NCI-H82 (cell line): ENCODE results near the gene GRIN2A.
"Not testable (repeated sequence)": the region's sequence is repeated elsewhere in the genome, so short reads cannot be mapped to it uniquely, and the experiment has no call there.

Source experiments
- DNase-seq: peaks from one replicate; lab custom pipeline; 2025; lab: John Stamatoyannopoulos, UW

Gene GRIN2A

DNA sequence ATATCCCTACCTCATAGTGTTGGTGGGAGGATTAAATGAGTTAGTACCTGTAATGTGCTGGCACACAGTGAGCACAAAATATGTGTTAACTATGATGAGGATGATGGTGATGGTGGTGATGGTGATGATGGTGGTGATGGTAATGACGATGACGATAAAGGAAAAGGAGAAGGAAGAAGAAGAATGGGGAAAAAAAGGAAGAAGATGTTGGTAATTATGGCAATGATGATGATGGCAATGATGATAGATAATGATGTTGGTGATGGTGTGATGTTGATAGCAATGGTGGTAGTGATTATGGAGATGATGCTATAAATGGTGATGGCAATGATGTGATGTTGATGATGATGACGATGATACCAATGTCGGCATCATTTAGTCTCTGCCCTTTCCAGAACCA is 270.2 kb downstream of the GRIN2A start:
- no peak for DNase-seq

DNA sequence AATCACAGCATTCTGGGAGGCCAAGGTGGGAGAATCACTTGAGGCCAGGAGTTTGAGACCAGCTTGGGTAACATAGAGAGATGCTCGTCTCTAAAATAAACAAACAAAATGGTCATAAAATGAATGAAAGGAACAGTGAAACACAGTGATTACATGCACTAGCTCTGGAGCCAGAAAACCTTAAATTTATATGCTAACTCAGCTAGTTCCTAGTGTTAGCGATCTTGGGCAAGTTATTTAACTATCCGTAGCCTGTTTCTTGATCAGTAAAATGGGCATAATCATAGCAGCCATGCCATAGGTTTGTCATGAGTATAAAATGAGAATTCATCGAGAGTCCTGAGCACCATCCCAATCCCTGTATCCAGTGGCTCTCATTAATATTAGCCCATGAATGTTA is 271.0 kb downstream of the GRIN2A start:
- no peak for DNase-seq

DNA sequence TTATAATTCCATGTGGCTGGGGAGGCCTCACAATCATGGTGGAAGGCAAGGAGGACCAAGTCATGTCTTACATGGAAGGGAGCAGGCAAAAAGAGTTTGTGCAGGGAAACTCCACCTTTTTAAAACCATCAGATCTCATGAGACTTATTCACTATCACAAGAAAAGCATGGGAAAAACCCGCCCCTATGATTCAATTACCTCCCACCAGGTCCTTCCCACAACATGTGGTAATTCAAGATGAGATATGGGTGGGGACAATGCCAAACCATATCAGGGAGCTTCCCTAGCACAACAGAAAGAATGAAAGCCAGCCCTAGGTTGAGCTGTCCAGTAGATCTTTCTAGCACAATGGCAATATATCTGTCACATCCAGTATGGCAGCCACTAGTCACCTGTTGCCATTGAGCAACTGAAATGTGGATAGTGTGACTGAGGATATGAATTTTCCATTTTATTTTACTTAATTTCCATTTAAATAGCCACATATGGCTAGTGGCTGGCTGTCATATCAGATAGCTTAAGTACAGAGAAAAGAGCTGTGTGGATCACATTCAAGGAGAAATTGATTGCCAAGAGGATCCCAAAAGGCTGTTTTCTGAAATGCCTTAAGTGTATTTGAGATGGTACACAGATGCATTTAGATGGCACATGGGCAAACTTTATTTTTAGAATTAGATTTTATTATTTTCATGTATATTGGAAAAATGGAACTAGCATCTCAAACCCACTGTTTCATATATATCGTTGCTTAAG is 273.0 kb downstream of the GRIN2A start:
- DNase-seq: no peak

- no peak for DNase-seq
Measured at GRCh38 chr16:9908613-9909012, 273.6 kb downstream of the GRIN2A start.

DNA sequence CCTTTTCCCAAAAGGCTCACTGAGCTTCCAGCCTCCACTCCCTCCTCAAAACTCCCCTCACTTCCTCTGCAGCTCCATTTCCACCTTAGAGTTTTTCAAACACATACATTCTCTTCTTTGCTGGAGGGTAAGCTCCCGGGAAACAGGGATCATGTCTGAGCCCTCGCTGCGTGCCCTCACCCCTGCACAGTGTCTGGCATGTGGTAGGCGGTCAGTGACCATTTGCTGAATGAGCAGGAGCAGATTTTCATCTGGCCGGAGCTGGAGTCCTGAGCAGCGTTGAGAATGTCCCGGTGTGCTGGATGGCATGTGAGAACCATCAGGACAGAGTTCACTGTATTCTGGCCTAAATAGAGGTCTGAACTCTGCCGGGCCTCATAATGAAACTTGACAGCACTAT is 274.5 kb downstream of the GRIN2A start:
- no peak for DNase-seq

DNA sequence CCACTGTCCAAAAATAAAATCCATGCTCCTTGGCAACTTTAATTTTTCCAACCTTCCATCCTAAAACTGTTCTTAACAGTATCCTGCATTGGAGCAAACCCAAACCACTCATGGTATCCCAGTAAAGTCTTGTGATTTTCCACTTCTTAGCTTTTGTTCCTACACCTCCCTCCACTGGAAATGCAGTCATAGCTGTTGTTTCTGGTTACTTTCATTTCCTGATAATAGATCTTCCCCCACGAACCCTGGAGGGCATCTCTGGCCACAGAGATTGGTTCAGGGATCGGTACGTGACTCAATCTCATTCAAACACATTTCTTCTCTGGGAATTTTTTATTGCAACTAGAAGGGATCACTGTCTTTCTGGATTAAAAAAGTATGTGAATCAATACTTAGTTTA is 276.0 kb downstream of the GRIN2A start:
- DNase-seq: no peak

DNA sequence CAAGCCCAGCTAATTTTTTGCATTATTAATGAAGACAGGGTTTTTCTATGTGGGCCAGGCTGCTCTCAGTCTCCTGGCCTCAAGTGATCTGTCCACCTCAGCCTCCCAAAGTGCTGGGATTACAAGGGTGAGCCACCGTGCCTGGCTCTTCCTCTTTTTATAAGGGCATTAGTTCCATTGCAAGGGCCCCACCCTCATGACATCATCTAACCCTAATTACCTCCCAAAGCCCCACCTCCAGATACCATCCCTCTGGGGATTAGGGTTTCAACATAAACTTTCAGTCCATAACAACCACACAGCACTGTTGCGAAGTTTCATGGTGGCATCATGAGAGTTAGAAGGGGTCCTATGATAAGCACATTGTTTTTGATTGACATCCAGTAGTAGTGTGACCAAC is 277.7 kb downstream of the GRIN2A start:
- no peak for DNase-seq

DNA sequence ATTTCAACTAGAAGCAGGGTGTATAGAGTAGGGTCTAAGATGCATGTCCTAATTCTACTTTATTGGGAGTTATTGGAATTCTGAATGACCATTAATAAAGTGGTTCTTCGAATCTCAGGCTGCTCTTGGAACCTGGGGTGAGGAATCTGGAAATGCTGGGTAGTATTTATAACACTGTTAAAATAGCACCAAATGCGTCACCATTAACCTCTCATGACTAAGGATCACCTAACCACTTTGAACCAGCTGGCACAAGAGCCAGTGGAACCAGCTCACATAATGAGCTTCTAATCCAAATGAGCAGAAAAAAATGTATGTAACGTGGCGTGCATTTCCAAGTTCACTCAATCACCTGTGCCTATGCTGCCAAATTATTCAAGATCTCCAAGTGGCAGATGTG is 281.7 kb downstream of the GRIN2A start:
- DNase-seq: no peak

DNA sequence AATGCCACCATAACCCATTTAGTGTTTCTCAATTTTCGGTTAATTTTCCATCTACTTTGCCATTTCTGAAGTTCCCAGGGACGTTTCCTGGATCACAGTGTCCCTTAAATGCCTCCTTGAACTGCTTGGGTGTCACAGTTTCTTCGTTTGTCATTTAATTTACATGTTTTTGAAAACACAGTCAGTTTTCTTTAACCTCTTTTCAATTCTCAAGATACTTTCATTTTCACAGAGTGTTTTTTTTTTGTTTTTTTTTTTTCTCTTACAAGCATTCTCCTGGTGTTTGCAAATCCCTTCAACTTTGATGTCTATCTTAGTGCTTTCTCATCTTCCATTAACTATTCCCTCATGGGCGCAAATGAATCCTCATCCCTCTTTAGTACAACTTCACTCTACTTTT is 283.7 kb downstream of the GRIN2A start:
- DNase-seq: no peak

- DNase-seq: no peak
Measured at GRCh38 chr16:9898124-9898523, 284.1 kb downstream of the GRIN2A start.

- DNase-seq: no peak
Measured at GRCh38 chr16:9895817-9896216, 286.4 kb downstream of the GRIN2A start.

DNA sequence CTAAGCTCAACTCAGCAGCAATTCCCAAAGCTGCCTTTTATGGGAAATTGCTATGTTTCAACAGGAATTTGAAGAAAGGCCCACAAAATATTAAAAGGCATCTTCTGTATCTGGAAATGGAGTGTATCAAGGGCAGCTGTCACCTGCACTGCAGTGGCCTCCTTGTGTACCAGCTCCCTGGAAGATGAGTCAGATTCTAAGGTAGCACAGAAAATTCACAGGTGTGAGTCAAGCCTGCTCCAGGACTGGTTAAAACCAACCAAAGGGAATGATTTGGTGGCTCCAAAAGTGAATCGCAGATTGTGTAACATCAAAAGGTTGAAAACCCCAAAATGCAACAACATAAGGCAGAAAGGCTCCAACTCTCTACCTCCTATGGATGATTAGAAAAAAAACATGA is 296.4 kb downstream of the GRIN2A start:
- no peak for DNase-seq

GRCh38 chr16:9885467-9885866 is 296.8 kb downstream of the GRIN2A start:
- no peak for DNase-seq

GRCh38 chr16:9875981-9876380 is 306.2 kb downstream of the GRIN2A start:
- not testable (repeated sequence) for DNase-seq

DNA sequence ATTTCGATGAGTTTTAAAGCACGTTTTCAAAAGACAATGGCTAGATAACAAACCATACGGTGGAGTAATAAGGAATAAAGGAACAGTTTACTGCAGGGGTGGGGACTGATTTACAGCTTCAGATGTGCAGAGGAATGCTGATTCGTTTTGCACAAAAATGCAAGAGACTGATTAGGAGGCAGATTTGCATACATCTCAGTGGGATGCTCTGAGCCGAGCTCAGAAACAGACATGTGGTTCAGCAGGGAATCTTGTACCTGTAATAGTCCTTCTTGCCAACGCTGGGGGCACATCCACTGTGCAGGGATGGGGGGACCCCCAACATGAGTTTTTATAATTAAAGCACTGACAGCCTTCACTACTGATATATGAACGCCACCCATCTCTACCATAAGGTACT is 308.0 kb downstream of the GRIN2A start:
- DNase-seq: no peak

DNA sequence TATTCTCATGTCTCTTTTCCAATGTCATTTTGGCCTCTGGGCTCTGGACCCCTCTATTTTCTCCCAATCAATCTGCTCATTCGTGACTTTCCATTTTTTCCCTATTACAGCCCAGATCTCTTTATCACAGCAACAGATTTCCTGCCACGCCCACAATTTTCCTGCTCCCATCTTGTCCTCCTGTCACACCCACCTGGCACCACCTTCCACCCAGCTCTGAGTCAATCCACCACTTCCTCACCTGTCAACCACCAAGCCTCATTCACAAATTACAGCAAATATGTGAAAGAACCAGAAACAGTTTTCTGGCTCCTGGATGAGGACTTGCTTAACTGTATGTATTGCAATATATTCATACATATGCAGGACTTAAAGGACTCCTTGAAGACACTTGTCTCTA is 311.3 kb downstream of the GRIN2A start:
- DNase-seq: no peak

DNA sequence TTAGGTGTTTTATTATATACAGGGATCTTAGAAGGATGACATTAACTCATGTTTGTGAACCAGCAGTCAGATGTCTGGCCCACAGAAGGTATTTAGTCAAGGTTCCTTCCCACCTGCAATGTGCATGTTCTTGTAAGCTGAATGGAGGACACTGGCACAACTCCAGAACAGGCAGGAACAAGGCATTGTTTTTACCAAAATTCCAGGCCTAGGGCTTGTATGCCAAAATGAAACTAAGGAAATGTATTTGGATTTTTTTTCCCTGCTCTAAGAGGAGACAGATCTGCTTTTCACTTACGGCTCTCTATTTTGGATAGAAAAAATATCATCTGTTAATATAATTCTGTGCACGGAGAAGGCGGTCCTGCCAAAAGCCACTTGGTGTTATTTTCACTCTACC is 312.5 kb downstream of the GRIN2A start:
- DNase-seq: no peak

DNA sequence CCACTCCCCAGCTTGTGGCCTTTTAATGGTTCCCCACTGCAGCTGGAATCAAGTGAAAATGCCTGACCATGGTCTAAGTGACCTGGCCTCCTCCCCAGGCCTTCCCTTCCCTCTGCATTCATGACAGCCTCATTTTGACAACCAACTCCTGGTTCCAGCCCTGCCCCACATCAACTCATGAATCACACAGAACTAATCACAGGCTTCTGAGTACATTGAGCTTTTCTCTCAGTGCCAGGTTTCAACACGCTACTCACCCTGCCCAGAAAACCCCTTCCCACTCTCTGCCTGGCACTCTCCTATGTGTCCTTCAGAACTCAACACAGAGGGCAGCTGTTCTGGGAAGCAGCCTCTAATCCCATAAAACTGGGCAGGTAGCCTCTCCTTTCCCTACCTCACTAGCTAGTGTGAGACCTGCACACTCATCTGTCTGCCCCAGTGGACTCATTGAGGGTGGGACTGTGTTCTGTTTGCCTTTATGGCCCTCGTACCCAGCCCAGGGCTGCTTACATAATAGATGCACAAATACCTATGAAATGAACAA is 313.6 kb downstream of the GRIN2A start:
- no peak for DNase-seq

DNA sequence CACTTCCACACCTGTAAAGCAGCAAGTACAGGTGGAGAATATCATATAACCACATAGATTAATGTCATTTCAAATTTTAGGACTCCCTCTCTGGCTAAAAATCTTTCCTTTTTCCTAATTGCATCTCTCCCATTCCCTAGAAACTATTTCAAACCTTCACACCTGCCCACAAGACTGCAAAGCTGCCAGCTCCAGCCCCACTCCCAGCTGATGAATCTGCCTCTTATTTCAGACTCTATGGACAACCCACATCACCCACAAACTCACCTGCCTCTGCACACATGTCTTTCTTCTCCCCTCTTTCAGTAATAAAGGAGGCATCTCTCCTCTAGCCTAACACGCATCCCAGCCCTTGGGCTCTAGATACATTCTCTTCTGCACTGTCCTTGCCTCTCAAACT is 315.1 kb downstream of the GRIN2A start:
- no peak for DNase-seq

DNA sequence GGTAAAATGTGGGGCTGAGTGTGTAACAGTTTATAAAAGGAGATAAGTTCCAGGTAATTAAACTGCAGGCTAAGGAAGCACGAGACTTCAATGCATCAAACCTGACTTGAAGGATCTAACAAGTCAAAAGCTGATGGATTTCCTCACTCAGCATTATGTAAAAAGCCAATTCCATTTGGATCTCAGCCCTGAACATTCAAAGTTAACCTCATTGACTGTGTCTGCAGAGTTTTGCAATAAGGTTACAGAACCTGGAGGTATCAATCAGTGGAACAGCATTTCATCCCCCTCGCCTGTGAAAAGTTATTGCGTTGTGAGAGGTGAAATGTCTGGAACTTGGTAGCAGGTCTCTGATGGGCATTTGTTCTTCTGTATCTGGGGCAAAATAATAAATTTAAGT is 317.8 kb downstream of the GRIN2A start:
- DNase-seq: peak; percentile 61

- no peak for DNase-seq
Measured at GRCh38 chr16:9862327-9862726, 319.9 kb downstream of the GRIN2A start.

GRCh38 chr16:9860876-9861275 is 321.4 kb downstream of the GRIN2A start:
- no peak for DNase-seq

GRCh38 chr16:9859701-9860327 is 322.4 kb downstream of the GRIN2A start:
- DNase-seq: no peak

GRCh38 chr16:9854675-9855074 is 327.6 kb downstream of the GRIN2A start:
- no peak for DNase-seq
